ENCODE data around the gene NFILZ. TPM values are rescaled to one million over a fixed set of nuclear protein-coding genes. Genes with fewer than 3 reads are reported as not detected.

The NFILZ gene
- total and polyA plus RNA-seq, 2 of the 8 experiments (the other 6 are each of a cell fraction or from before 2014, with no cell fraction given), result not detected

- Histone ChIP-seq H2BK12ac (ENCODE audit: low read depth, low read length) (no peak overlapping the region), H3K4me2 (ENCODE audit: insufficient read depth in 1 of 2, low read depth in 2 of 2, low read length in 2 of 2) (no peak overlapping the region), H3K9ac (replicated peaks in 1 of 4; ENCODE audit: extremely low read depth in 1 of 4, low read depth in 3 of 4, low read length in 3 of 4) (no peak overlapping the region), H3K4me3 (ENCODE audit: extremely low read depth in 1 of 4, insufficient read depth in 2 of 4, low read depth in 3 of 4, low read length in 4 of 4) (no peak overlapping the region), H3K23ac (ENCODE audit: insufficient read length) (no peak overlapping the region), H3K4ac (replicated peaks; ENCODE audit: insufficient read length, low read depth, low read length) (no peak overlapping the region), H3K79me1 (ENCODE audit: low read depth, low read length) (no peaks in the 10 kb centered on the region), H2BK5ac (ENCODE audit: low read depth, low read length) (no peak overlapping the region), H3K56ac (replicated peaks; ENCODE audit: insufficient read length, low read depth, low read length) (no peak overlapping the region), H3K14ac (ENCODE audit: insufficient read length) (no peak overlapping the region), H3K27me3 (replicated peaks in 1 of 4; ENCODE audit: control insufficient read depth in 3 of 4, extremely low read depth in 1 of 4, insufficient read depth in 3 of 4, low read length in 3 of 4) (peaks cover 0 to 2% (median 0%) of the 10 kb centered on the region in 4 experiments; a peak in 1 of 7 replicates), H4K91ac (replicated peaks; ENCODE audit: insufficient read length, low read length) (no peak overlapping the region), H3K36me3 (ENCODE audit: control insufficient read depth in 2 of 4, insufficient read depth in 4 of 4, low read length in 3 of 4) (no peaks in the 10 kb centered on the region), H2AFZ (ENCODE audit: low read length) (no peak overlapping the region), H2BK20ac (ENCODE audit: low read length) (no peak overlapping the region), H4K5ac (ENCODE audit: insufficient read length, low read depth, low read length) (no peak overlapping the region), H3K4me1 (replicated peaks in 1 of 4; ENCODE audit: control insufficient read depth in 3 of 4, insufficient read depth in 4 of 4, low read length in 3 of 4) (peaks cover 0 to 3% (median 0%) of the 10 kb centered on the region in 4 experiments; a peak in 1 of 7 replicates), H2BK120ac (replicated peaks; ENCODE audit: low read depth, low read length) (no peak overlapping the region), H2BK15ac (ENCODE audit: low read length) (no peak overlapping the region), H3K23me2 (ENCODE audit: low read depth, low read length) (no peaks in the 10 kb centered on the region), H3K27ac (ENCODE audit: low read depth, low read length) (no peak overlapping the region), H3K18ac (ENCODE audit: extremely low read depth, low read length) (no peak overlapping the region), H4K8ac (ENCODE audit: extremely low read depth, insufficient read depth, low read length) (peak overlapping the region; percentile 41; the same call in 1 of the 2 replicates), H3K9me3 (ENCODE audit: insufficient read depth in 2 of 2, low read depth in 1 of 2, low read length in 1 of 2) (no peaks in the 10 kb centered on the region), H4K20me1 (replicated peaks in 1 of 2; ENCODE audit: control insufficient read depth in 1 of 2, insufficient read depth in 2 of 2, low read length in 2 of 2) (no peaks in the 10 kb centered on the region), H3K79me2 (ENCODE audit: control insufficient read depth in 1 of 2, insufficient read depth in 2 of 2, low read length in 2 of 2) (no peaks in the 10 kb centered on the region), H2AK5ac (ENCODE audit: low read depth, low read length) (no peak overlapping the region)
- FAIRE-seq (no peak), DNase-seq (ENCODE audit: low read depth in 1 of 2, low spot score in 2 of 2) (no peak)
- ChIA-PET CTCF (ENCODE audit: partially characterized antibody) (interaction anchor here (0.6 to 7.0 kb wide), 28 partner anchors 7 to 737 kb away, joined by 3 to 68 read pairs (median 4); partner anchors contain the start of genes MYO1F and ZNF414), POLR2A (ENCODE audit: partially characterized antibody) (interaction anchor here (0.6 to 3.5 kb wide), 4 partner anchors 9 to 235 kb away, joined by 3 to 13 read pairs (median 5); partner anchors contain the start of gene MYO1F)
- 95% methylated on average over 65 of the region's 71 CpGs; no CpG with 5 or more reads in 1 of the 2 experiments for WGBS, 2 experiments (ENCODE audit: extremely low coverage in 1 of 2, insufficient coverage in 1 of 2, insufficient read length in 1 of 2, insufficient replicate concordance in 2 of 2, low coverage in 1 of 2, low lambda C conversion rate in 2 of 2, missing lambda C conversion rate in 1 of 2)
- TF ChIP-seq CTCF (IDR thresholded peaks at IDR 0.05; ENCODE audit: control extremely low read depth in 1 of 3, insufficient read depth in 1 of 3, low read depth in 1 of 3, low read length in 3 of 3), result peak in 1 of 3 experiments; percentile 34; a peak in 1 of 4 replicates
- TF ChIP-seq ATF3 (IDR thresholded peaks at IDR 0.05; ENCODE audit: insufficient read depth, low read depth, low read length), result no peak
Measured at GRCh38 chr19:8584965-8585893, 45.2 kb upstream of the NFILZ start.

Measured in H1 (cell line).